Stimulated activated naive CD8-positive, alpha-beta T cell treated with anti-CD3 and anti-CD28 coated beads, Interleukin-15, Interleukin-2, amounts not matched to agents 100 ng/mL and 50 ng/mL, for 24 hours (primary cell): ENCODE results near the gene MAST3.

Experiments
- H3K27ac Mint-ChIP-seq: one replicate; pipeline ENCODE4 v1.8.0; 2021; ENCODE audit warnings: mild to moderate bottlenecking, mixed read lengths
- H3K27me3 Mint-ChIP-seq: one replicate; pipeline ENCODE4 v1.8.0; 2021; ENCODE audit warnings: mixed read lengths
- H3K36me3 Mint-ChIP-seq: one replicate; pipeline ENCODE4 v1.8.0; 2021; ENCODE audit warnings: low read depth, mixed read lengths
- H3K4me1 Mint-ChIP-seq: one replicate; pipeline ENCODE4 v1.8.0; 2021; ENCODE audit warnings: low read depth, mixed read lengths
- H3K4me3 Mint-ChIP-seq: one replicate; pipeline ENCODE4 v1.8.0; 2021; ENCODE audit warnings: mild to moderate bottlenecking, mixed read lengths
- H3K9me3 Mint-ChIP-seq: one replicate; pipeline ENCODE4 v1.8.0; 2021; ENCODE audit warnings: mixed read lengths

MAST3 gene

DNA sequence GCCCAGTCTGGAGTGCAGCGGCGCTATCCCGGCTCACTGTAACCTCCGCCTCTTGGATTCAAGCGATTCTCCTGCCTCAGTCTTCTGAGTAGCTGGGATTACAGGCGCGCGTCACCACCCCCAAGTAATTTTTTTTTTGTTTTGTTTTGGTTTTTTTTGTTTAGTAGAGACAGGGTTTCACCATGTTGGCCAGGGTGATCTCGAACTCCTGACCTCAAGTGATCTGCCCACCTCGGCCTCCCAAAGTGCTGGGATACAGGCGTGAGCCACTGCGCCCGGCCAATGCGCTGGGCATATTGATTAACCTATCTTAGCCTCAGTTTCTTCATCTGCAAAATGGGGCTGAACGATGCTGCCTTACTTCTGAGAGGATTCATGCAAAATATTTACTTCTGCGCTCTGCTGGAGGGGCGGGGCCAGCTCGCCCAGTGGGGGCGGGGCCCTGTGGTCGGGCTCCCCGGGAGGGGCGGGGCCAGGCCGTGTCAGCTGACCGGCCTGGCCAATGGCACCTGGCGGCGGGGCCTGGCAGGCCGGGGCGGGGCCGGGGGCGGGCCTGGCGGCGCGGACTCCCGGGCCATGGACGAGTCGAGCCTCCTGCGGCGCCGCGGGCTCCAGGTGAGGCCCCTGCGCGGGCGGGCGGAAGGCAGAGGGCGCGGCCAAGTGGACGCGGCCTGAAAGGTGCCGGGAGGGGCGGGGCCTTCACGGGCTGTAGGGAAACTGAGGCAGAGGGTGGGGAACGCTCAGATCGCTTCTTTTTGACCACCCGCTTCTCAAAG lies at the start of gene MAST3:
MAST3 (plus strand) TSS at position 562 of the 776 bp plus-strand sequence; CDS start at position 577, 15 bp downstream.
- no peaks in the 10 kb centered on the region for H3K27me3 Mint-ChIP-seq
- H3K4me3 Mint-ChIP-seq: peak within 1 kb of the TSS; percentile 88
- no peaks in the 10 kb centered on the region for H3K9me3 Mint-ChIP-seq
- peak within 1 kb of the TSS; percentile 83 for H3K27ac Mint-ChIP-seq
- peaks cover 39% of the 10 kb centered on the region for H3K4me1 Mint-ChIP-seq
- no peaks in the 10 kb centered on the region for H3K36me3 Mint-ChIP-seq

DNA sequence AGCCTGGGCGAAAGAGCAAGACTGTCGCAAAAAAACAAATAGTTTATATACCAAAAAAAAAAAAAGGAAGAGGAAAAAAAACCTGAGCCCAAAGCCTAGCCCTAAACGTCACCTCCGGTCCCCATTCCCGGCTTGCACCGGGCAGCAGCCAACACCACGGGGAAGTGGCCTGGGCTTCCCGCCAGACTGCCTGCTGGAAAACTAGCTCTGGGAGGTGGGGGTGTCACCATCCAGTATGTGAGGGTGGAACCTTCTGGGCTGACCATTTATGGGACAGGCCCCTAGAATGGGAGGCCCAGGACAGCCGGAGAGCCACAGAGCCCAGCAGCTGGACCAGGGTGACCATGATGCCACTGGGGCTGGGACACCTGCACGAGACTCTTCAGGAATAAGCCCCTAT lies 48.2 kb upstream of the MAST3 start:
- no peak overlapping the region for H3K27ac Mint-ChIP-seq
- H3K4me1 Mint-ChIP-seq: peaks cover 41% of the 10 kb centered on the region
- no peaks in the 10 kb centered on the region for H3K9me3 Mint-ChIP-seq
- H3K27me3 Mint-ChIP-seq: no peaks in the 10 kb centered on the region
- no peak overlapping the region for H3K4me3 Mint-ChIP-seq
- no peaks in the 10 kb centered on the region for H3K36me3 Mint-ChIP-seq

DNA sequence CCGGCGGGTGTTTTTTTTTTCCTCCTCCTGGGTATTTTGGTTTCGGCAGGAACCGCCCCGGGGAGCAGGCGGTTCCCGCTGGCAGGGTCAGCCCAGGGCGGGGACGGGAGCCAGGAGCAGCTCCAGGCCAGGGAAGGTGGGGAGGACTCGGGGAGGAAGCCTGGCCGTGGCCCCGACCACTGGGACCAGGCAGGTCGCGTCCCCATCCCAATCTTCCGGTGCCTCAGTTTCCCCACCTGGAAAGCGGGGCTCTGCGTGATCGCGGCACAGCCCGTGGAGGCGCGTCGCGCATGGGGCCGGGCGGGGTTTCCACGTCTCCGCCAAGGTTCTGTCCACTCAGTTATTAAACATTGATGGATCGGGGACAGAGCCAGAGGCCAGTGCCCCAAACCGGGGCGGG lies 45.7 kb upstream of the MAST3 start:
- H3K36me3 Mint-ChIP-seq: no peaks in the 10 kb centered on the region
- no peaks in the 10 kb centered on the region for H3K27me3 Mint-ChIP-seq
- H3K27ac Mint-ChIP-seq: no peak overlapping the region
- no peak overlapping the region for H3K4me3 Mint-ChIP-seq
- H3K9me3 Mint-ChIP-seq: no peaks in the 10 kb centered on the region
- H3K4me1 Mint-ChIP-seq: peaks cover 16% of the 10 kb centered on the region

DNA sequence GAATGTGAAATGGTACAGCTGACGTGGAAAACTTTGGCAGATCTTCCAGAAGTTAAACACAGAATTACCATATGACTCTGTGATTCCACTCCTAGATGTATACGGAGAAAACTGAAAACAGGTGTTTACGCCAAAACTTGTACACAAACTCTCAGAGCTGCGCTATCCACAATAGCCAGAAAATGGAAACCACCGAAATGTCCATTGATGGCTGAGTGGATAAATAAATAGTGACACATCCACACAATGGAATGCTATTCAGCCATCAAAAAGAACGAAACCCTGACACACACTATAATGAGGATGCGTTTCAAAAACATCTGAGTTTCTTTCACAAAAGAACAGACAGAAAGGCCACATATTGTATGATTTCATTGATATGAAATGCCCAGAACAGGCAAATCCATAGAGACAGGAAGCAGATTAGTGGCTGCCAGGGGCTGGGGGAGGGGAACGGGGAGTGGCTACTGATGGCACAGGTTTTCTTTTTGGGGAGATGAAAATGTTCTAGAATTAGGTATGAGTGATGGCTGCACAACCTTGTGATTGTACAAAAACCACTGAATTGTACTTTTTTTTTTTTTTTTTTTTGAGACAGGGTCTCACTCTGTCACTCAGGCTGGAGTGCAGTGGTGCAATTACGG lies 43.9 kb upstream of the MAST3 start:
- no peaks in the 10 kb centered on the region for H3K9me3 Mint-ChIP-seq
- no peak overlapping the region for H3K4me3 Mint-ChIP-seq
- no peak overlapping the region for H3K27ac Mint-ChIP-seq
- no peaks in the 10 kb centered on the region for H3K27me3 Mint-ChIP-seq
- H3K36me3 Mint-ChIP-seq: no peaks in the 10 kb centered on the region
- peaks cover 22% of the 10 kb centered on the region for H3K4me1 Mint-ChIP-seq

DNA sequence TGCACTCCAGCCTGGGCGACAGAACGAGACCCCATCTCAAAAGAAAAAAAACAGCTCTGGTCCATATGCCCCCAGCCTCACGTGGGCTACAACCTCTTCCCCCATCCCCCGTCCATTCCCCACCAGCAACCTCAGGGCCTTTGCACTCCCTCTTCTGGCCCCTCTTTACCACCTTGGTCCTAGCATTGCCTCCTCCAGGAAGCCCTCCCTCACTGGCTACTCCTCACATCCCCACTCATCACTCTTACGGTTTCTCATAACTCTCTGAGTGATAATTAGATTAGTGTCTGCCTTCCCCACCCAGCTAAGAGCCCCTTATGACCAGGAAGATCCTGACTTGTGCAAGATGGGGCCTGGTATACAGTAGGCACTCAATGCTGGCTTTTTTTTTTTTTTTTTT lies 41.6 kb upstream of the MAST3 start:
- Mint-ChIP-seq H3K9me3 (no peaks in the 10 kb centered on the region), H3K4me1 (peaks cover 15% of the 10 kb centered on the region), H3K27ac (no peak overlapping the region), H3K36me3 (no peaks in the 10 kb centered on the region), H3K4me3 (no peak overlapping the region), H3K27me3 (no peaks in the 10 kb centered on the region)

DNA sequence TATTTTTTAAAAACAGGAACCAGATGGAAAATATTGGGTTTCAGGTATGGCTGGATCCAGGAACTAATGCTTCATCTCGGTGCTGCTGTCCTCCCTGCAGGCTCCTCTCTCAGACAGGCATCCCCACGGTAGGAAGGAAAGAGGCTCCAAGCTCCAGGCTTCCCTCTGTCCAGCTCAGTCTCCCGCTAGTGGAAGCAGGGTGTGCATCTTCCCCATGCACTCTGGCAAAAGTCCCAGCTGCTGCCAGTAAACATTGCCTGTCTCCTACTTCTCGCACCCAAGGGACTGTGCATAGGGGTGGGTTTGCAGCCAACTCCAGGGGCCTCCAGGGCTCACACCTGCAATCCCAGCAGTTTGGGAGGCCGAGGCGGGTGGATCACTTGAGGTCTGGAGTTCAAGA lies 40.0 kb upstream of the MAST3 start:
- Mint-ChIP-seq H3K36me3 (no peaks in the 10 kb centered on the region), H3K4me1 (peaks cover 15% of the 10 kb centered on the region), H3K9me3 (no peaks in the 10 kb centered on the region), H3K27me3 (no peaks in the 10 kb centered on the region), H3K4me3 (no peak overlapping the region), H3K27ac (no peak overlapping the region)

DNA sequence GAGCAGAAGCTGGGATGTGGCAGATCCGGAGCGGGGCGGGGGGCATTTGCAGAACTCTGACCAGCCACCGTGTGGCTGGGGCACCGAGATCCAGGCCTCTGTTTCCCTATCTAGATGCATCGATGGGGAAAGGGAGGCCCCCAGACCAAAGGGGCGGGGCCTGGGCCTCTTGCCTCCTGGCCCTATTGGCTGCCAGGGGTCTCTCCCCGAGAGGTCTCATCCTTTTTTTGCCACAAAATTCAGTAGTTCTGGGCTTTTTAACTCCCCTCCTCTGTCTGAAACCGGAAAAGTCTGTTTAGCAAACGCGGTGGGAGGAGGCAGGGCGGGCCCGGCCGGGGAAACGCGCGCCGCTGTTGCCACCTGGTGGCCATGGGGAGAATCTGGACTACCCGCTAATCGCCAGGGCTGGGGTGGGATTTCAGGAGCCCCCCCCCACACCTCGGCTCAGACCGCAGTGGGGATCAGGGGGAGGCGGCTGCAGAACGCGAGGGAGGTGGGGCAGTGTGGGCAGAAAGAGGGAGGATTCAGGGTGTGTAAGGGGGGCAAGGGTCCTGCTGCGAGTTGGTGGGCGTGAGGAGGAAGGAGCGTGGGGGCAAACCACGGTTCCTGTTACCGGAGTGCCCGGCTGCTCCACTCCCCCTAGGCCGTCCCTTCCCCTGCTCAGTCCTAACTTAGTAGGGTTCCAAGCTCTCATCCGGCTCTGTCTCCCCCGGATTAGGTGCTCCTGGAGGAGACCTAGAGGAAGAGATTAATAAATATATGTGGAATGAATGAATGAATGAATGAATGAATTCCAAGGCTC lies 39.2 kb upstream of the MAST3 start:
- Mint-ChIP-seq H3K9me3 (no peaks in the 10 kb centered on the region), H3K36me3 (peaks cover 3% of the 10 kb centered on the region), H3K27me3 (no peaks in the 10 kb centered on the region), H3K4me1 (peaks cover 15% of the 10 kb centered on the region), H3K27ac (peak overlapping the region; percentile 31), H3K4me3 (no peak overlapping the region)

DNA sequence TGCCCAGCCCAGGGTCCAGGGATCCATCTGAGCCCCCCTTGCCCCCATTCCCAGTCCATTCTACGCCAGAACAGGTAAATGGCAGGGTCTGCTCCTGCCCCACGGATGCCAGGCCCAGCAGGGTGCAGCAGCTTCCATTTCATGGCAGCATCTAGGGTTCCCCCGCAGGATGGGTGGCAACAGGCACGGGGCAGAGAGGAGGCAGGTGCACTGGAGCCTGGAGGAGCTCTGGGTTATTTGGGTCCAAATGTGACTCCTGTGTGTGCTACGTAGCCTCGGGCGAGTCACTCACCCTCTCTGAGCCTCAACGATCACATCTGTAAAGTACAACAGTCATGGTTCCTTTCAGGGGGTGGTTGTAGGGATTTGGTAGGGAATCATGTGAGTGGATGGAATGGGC lies 38.3 kb upstream of the MAST3 start:
- no peak overlapping the region for H3K27ac Mint-ChIP-seq
- H3K27me3 Mint-ChIP-seq: no peaks in the 10 kb centered on the region
- H3K9me3 Mint-ChIP-seq: no peaks in the 10 kb centered on the region
- peaks cover 11% of the 10 kb centered on the region for H3K4me1 Mint-ChIP-seq
- H3K4me3 Mint-ChIP-seq: no peak overlapping the region
- peaks cover 6% of the 10 kb centered on the region for H3K36me3 Mint-ChIP-seq

DNA sequence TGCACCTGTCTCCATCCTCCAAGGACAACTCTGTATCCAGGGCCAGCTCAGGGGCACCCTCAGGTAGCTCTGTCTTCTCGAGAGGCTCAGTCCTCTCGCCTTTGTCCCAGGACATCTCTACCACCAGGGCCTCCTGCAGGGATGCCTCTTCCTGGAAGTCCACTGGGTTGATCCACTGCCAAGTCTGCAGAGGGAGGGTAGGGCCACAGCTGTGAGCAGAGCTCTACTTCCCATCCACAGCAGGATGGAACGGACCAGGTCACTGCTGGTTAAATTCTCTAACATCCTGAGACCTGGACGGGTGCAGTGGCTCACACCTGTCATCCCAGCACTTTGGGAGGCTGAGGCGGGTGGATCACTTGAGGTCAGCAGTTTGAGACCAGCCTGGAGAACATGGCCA lies 37.7 kb upstream of the MAST3 start:
- H3K9me3 Mint-ChIP-seq: no peaks in the 10 kb centered on the region
- peaks cover 9% of the 10 kb centered on the region for H3K36me3 Mint-ChIP-seq
- no peak overlapping the region for H3K4me3 Mint-ChIP-seq
- peaks cover 11% of the 10 kb centered on the region for H3K4me1 Mint-ChIP-seq
- no peak overlapping the region for H3K27ac Mint-ChIP-seq
- no peaks in the 10 kb centered on the region for H3K27me3 Mint-ChIP-seq

DNA sequence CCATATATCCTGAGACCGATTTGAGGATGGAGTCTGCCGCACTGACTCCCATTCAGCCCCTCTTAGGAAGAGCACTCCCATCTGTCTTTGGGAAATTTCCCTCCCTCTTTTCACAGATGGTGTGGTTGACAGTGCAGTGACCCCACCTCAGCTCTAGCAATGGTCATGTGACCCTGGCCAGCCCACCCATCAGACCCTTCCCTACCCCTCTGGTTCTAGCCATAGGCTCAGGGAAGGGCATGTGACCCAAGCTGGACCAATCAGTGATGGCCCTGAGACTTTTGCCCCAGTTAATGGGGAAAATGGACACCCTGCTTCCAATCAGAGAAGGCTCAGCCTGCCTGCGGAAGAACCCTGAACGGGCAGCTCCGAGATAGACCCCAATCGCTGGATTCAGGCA lies 37.1 kb upstream of the MAST3 start:
- H3K27me3 Mint-ChIP-seq: no peaks in the 10 kb centered on the region
- H3K36me3 Mint-ChIP-seq: peaks cover 13% of the 10 kb centered on the region
- H3K9me3 Mint-ChIP-seq: no peaks in the 10 kb centered on the region
- H3K4me3 Mint-ChIP-seq: no peak overlapping the region
- H3K4me1 Mint-ChIP-seq: peaks cover 11% of the 10 kb centered on the region
- H3K27ac Mint-ChIP-seq: no peak overlapping the region

DNA sequence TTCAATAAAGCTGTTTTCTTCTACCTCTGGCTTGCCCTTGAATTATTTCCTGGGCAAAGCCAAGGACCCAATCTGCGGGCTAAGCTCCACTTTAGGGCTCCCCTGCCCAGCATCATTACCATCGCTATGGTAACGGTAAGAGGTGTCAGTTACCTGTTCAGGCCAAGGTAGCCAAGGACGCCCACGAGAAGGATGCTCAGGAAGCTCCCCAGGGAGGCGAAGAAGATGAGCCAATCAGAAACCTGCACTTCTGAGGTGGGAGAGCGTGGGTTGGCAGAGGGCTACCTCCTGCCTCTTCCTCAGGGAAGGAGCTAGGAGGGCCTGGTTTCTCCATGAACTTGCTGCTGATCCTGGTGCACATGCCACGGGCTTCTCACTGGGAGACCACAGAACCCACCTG lies 35.5 kb upstream of the MAST3 start:
- peaks cover 11% of the 10 kb centered on the region for H3K4me1 Mint-ChIP-seq
- no peak overlapping the region for H3K4me3 Mint-ChIP-seq
- no peaks in the 10 kb centered on the region for H3K27me3 Mint-ChIP-seq
- H3K9me3 Mint-ChIP-seq: no peaks in the 10 kb centered on the region
- H3K27ac Mint-ChIP-seq: no peak overlapping the region
- peaks cover 13% of the 10 kb centered on the region for H3K36me3 Mint-ChIP-seq

DNA sequence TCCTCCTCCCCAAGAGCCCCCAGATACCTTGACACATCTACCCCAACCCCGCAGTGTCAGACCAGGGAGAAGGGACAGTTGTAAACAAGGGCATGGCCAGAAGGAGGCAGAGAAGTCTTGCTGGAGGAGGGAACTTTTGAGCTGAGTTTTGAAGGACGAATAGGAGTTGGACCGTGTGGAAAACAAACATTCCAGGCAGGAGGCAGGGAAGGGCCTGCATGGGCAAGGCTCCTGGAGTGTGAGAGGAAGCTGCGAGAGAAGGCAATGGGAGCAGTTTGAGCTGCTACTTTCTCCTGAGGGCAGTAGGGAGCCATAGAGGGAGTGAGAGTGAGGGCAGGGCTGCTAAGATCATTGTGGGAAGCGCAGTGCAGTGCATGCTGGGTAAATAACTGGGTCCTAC lies 34.1 kb upstream of the MAST3 start:
- Mint-ChIP-seq H3K36me3 (peaks cover 13% of the 10 kb centered on the region), H3K4me3 (no peak overlapping the region), H3K9me3 (no peaks in the 10 kb centered on the region), H3K27me3 (no peaks in the 10 kb centered on the region), H3K27ac (no peak overlapping the region), H3K4me1 (peaks cover 3% of the 10 kb centered on the region)

DNA sequence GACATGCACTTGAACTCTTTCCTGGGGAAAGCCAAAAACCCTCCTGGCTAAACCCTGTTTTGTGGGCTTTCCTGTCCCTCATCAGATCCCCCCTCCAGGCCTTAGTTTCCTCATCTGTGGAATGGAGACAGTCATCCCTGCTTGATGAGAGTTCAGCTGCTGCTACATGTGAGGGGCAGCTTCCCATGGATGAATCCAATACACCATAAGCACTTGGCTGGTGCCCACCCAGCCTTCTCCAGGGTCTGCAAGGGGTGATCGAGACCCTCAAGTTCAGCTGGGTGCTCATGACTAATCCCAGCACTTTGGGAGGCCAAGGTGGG lies 32.4 kb upstream of the MAST3 start:
- no peaks in the 10 kb centered on the region for H3K27me3 Mint-ChIP-seq
- no peak overlapping the region for H3K27ac Mint-ChIP-seq
- H3K9me3 Mint-ChIP-seq: no peaks in the 10 kb centered on the region
- H3K4me1 Mint-ChIP-seq: no peaks in the 10 kb centered on the region
- H3K36me3 Mint-ChIP-seq: peaks cover 18% of the 10 kb centered on the region
- H3K4me3 Mint-ChIP-seq: no peak overlapping the region

DNA sequence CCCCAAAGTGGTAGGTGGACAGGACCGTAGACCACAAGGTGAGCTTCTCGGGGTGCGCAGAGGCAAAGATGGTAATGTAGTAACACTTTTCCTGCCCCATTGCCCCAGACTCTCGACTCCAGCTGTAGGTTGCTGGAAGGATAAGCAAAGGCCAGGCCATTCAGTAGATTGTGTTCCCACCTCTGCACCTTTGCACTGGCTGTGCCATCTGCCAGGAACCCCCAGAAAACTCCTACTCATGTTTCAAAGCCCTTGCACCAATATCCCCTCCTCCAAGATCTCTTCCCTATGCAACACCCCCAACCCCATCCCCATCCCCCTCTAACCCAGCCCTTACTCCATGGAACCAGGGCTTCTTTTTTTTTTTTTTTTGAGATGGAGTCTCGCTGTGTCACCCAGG lies 29.2 kb upstream of the MAST3 start:
- Mint-ChIP-seq H3K4me3 (no peak overlapping the region), H3K27me3 (no peaks in the 10 kb centered on the region), H3K36me3 (peaks cover 33% of the 10 kb centered on the region), H3K9me3 (no peaks in the 10 kb centered on the region), H3K27ac (no peak overlapping the region), H3K4me1 (peaks cover 5% of the 10 kb centered on the region)

DNA sequence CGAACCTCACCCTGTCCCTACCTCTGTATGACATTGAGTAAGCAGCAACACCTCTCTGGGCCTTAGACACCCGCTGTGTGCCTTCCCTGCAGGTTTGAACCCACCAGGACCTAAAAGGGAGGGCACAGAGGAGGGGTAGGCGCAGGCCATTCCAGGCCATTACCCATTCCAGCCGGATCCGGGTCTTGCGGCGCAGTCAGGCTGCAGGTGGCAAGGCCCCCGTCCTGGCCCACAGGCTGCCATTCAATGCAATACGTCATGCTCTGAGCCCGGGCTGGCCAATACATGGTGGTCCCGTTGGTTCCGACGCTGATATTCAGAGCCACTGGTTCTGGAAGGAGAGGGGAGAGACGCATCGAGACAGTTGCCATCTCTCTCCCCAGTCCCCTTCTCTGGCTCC lies 28.2 kb upstream of the MAST3 start:
- Mint-ChIP-seq H3K4me3 (no peak overlapping the region), H3K9me3 (no peaks in the 10 kb centered on the region), H3K36me3 (peaks cover 40% of the 10 kb centered on the region), H3K4me1 (peaks cover 9% of the 10 kb centered on the region), H3K27ac (no peak overlapping the region), H3K27me3 (no peaks in the 10 kb centered on the region)
